HL-60 (cell line): Measurements from ENCODE around the gene MX2.

Experiments
- DNase-seq, 2 experiments: peaks; one replicate each; pipeline ENCODE4 v3.0.0-alpha.2; 2010 to 2020; ENCODE audit warnings: low read depth in 1 of 2, low spot score in 1 of 2
- H3K27ac ChIP-seq: fragments of 250-450 bp; sonication (Bioruptor Pico); replicated peaks from 2 replicates; pipeline ENCODE4 v1.5.1; 2020; ENCODE audit warnings: mild to moderate bottlenecking, moderate library complexity
- H3K27me3 ChIP-seq: fragments of 250-450 bp; sonication (Bioruptor Pico); 2 replicates; pipeline ENCODE4 v1.5.1; 2021; ENCODE audit warnings: mild to moderate bottlenecking, moderate library complexity; ENCODE audit not compliant: insufficient read depth, poor library complexity, severe bottlenecking
- H3K4me3 ChIP-seq: replicated peaks from 2 replicates; pipeline ENCODE4 v1.5.1; 2011; ENCODE audit warnings: mild to moderate bottlenecking, control low read depth, low read length; ENCODE audit not compliant: insufficient read depth
- CTCF ChIP-seq: IDR thresholded peaks from one replicate; pipeline ENCODE4 v1.5.1; 2011; ENCODE audit warnings: low read length, control low read depth, inconsistent platforms; ENCODE audit not compliant: insufficient read depth
- GABPA ChIP-seq: IDR thresholded peaks from 2 replicates; pipeline ENCODE4 v1.6.1; 2012; ENCODE audit warnings: low read depth
- POLR2AphosphoS5 ChIP-seq: IDR thresholded peaks from 2 replicates; pipeline ENCODE4 v1.6.1; 2012; ENCODE audit warnings: low read depth
- REST ChIP-seq: IDR thresholded peaks from 2 replicates; pipeline ENCODE4 v1.6.1; 2012; ENCODE audit warnings: low read depth; ENCODE audit not compliant: insufficient replicate concordance
- SPI1 ChIP-seq: IDR thresholded peaks from 2 replicates; pipeline ENCODE4 v1.6.1; 2012; ENCODE audit warnings: low read depth, mild to moderate bottlenecking, borderline replicate concordance

Gene MX2

GRCh38 chr21:41349619-41350390 lies 12.0 kb upstream of the MX2 start:
- Histone ChIP-seq H3K4me3 (no peak overlapping the region), H3K27me3 (no peaks in the 10 kb centered on the region), H3K27ac (no peak overlapping the region)
- DNase-seq = no peak
- no peak for TF ChIP-seq GABPA
- no peak for TF ChIP-seq SPI1
- TF ChIP-seq CTCF = no peak
- no peak for TF ChIP-seq POLR2AphosphoS5
- no peak for TF ChIP-seq REST

- H3K27ac ChIP-seq = no peak overlapping the region
- no peak for DNase-seq
- H3K4me3 ChIP-seq = no peak overlapping the region
- H3K27me3 ChIP-seq = no peaks in the 10 kb centered on the region
- no peak for TF ChIP-seq SPI1
- TF ChIP-seq REST = no peak
- no peak for TF ChIP-seq GABPA
- no peak for TF ChIP-seq CTCF
- no peak for TF ChIP-seq POLR2AphosphoS5
Measured at GRCh38 chr21:41350436-41351155, 11.2 kb upstream of the MX2 start.

GRCh38 chr21:41357546-41357945 lies 4.3 kb upstream of the MX2 start:
- no peak overlapping the region for H3K4me3 ChIP-seq
- H3K27me3 ChIP-seq = no peaks in the 10 kb centered on the region
- TF ChIP-seq CTCF (no peak), GABPA (no peak), REST (no peak), SPI1 (no peak), POLR2AphosphoS5 (no peak)
- DNase-seq = no peak
- no peak overlapping the region for H3K27ac ChIP-seq
